DND-41 (cell line): ENCODE measurements around the gene LHFPL2.

Experiments used
- EZH2 ChIP-seq: IDR thresholded peaks from 3 replicates; pipeline ENCODE4 v1.6.1; 2012; ENCODE audit warnings: borderline replicate concordance, low read depth, mild to moderate bottlenecking, moderate library complexity, low read length, inconsistent platforms; ENCODE audit not compliant: severe bottlenecking
- TF ChIP-seq, protein P1 (sequence below): IDR thresholded peaks from 2 replicates; pipeline ENCODE4 v1.5.1; 2012; ENCODE audit warnings: borderline replicate concordance, low read length, moderate library complexity, mild to moderate bottlenecking; ENCODE audit not compliant: poor library complexity, severe bottlenecking; ENCODE audit errors: extremely low read depth

DNA sequence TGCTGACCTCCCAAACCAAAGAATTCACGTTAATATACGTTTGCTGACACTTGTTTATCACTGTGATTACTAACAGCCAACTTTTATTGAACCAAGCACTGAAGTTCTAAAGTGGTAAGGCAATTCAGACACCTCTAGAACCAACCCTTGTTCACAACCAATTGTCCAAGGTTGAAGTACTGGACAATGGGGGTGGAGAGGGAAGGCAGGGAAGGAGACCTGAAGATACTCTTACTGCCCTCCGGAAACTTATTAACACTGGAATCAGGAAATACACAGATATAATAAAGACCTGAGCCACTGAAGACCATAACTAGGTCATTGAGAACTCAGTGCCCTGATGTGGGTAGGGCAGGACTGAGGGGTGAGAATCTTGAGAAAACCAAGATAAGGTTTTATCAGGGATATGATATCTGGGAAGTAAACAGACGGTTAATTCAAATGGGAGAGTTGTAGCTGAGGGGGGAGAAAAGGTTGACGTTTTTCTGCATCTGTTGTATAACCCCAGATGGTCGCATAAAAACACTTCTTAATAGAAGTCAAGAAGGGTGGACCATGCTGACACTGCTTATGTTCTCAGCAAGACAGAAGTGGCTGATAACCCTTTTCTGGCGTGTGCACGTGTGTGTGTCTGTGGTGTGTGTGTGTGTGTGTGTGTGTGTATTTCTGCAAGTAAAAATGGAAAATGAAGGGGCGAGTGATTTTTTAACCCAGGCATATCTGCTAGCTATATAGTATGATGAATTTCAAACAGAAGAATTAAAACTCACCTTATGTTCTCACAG, 125.9 kb downstream of the LHFPL2 start:
- TF ChIP-seq, protein P1, sequence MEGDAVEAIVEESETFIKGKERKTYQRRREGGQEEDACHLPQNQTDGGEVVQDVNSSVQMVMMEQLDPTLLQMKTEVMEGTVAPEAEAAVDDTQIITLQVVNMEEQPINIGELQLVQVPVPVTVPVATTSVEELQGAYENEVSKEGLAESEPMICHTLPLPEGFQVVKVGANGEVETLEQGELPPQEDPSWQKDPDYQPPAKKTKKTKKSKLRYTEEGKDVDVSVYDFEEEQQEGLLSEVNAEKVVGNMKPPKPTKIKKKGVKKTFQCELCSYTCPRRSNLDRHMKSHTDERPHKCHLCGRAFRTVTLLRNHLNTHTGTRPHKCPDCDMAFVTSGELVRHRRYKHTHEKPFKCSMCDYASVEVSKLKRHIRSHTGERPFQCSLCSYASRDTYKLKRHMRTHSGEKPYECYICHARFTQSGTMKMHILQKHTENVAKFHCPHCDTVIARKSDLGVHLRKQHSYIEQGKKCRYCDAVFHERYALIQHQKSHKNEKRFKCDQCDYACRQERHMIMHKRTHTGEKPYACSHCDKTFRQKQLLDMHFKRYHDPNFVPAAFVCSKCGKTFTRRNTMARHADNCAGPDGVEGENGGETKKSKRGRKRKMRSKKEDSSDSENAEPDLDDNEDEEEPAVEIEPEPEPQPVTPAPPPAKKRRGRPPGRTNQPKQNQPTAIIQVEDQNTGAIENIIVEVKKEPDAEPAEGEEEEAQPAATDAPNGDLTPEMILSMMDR: no peak
- no peak for TF ChIP-seq EZH2
